ENCODE measurements around the gene TRIM29.

TRIM29 gene

GRCh38 chr11:120097721-120098385 is 40.1 kb downstream of the TRIM29 start:
- no peak for DNase-seq (ENCODE audit: low read depth)
- no peak for TF ChIP-seq CTCF (IDR thresholded peaks at IDR 0.05; ENCODE audit: insufficient read depth, low read depth, low read length, missing control alignments)
- no peak overlapping the region for H3K4me3 ChIP-seq (ENCODE audit: low read depth, low read length)

GRCh38 chr11:120096369-120097191 is 41.3 kb downstream of the TRIM29 start:
- no peak for TF ChIP-seq CTCF (IDR thresholded peaks at IDR 0.05; ENCODE audit: insufficient read depth, low read depth, low read length, missing control alignments)
- no peak overlapping the region for H3K4me3 ChIP-seq (ENCODE audit: low read depth, low read length)
- no peak for DNase-seq (ENCODE audit: low read depth)

GRCh38 chr11:120095516-120095915 is 42.4 kb downstream of the TRIM29 start:
- no peak for DNase-seq (ENCODE audit: low read depth)
- TF ChIP-seq CTCF (IDR thresholded peaks at IDR 0.05; ENCODE audit: insufficient read depth, low read depth, low read length, missing control alignments), result no peak
- H3K4me3 ChIP-seq (ENCODE audit: low read depth, low read length), result no peak overlapping the region

GRCh38 chr11:120091701-120092100 is 46.2 kb downstream of the TRIM29 start:
- no peak overlapping the region for H3K4me3 ChIP-seq (ENCODE audit: low read depth, low read length)
- no peak for TF ChIP-seq CTCF (IDR thresholded peaks at IDR 0.05; ENCODE audit: insufficient read depth, low read depth, low read length, missing control alignments)
- no peak for DNase-seq (ENCODE audit: low read depth)

GRCh38 chr11:120091121-120091520 is 46.8 kb downstream of the TRIM29 start:
- no peak for DNase-seq (ENCODE audit: low read depth)
- H3K4me3 ChIP-seq (ENCODE audit: low read depth, low read length), result no peak overlapping the region
- TF ChIP-seq CTCF (IDR thresholded peaks at IDR 0.05; ENCODE audit: insufficient read depth, low read depth, low read length, missing control alignments), result no peak

GRCh38 chr11:120090411-120090810 is 47.5 kb downstream of the TRIM29 start:
- no peak overlapping the region for H3K4me3 ChIP-seq (ENCODE audit: low read depth, low read length)
- TF ChIP-seq CTCF (IDR thresholded peaks at IDR 0.05; ENCODE audit: insufficient read depth, low read depth, low read length, missing control alignments), result no peak
- no peak for DNase-seq (ENCODE audit: low read depth)
